GM21529 (cell line): ENCODE data around the gene WIPF1.

Experiments used
- ATAC-seq: cut with Tn5 transposase; IDR thresholded peaks from one replicate; pipeline ENCODE4 v1.9.1; 2021; ENCODE audit not compliant: unreplicated experiment

Gene WIPF1

DNA sequence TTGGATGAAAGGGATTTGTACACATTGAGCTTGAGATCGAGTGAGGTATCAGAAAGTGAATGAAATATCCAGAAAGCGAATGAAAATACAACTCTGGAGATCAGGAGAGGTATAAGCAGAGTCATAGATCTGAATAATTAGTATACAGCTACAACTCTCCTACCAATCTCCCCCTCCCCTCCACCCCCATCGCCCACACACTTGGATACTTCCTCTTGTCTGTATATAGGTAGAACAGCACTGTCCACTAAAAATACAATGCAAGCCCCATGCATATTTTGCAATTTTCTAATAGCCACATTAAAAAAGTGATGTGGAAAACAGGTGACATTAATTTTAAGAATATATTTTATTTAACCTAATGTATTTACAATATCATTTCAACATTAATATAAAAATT lies 23.7 kb upstream of the WIPF1 start:
- no peak for ATAC-seq

DNA sequence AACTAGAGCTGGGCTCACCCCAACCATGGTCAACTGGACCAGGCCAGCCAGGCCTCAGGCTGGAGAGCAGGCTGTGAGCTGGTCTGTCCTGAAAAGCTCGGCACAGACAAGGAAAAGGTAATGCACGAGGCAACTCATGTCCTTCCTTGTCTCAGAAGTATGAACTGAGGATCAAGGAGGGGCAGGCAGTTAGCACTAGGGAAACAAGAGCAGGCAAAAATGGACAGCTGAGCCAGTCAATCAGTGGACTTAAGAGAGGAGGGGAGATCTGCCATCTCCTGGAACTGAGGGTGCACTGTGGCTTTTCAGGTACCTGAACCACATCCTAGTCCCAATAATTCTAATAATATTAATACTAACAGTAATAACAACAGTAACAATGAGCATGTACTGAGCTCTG lies 20.6 kb upstream of the WIPF1 start:
- ATAC-seq, result no peak

DNA sequence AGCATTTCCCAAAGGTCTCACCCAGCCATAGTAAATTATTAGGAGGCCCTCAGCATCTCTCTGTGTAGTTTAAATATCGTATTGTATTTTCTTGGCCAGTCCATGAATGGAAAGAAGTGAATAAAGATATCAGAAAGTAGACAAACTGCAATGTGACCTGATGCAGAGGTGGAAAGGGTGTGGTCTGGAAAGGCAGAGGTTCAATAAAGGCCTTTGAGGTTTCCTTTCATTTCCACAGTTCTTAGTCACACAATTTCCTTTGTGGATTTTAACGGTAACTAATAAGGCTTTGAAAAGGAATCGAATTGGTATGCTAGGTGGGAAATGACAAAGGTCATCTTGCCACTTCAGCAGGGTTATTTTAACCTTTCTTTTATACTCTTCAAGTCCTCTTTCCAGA lies 20.1 kb upstream of the WIPF1 start:
- no peak for ATAC-seq

DNA sequence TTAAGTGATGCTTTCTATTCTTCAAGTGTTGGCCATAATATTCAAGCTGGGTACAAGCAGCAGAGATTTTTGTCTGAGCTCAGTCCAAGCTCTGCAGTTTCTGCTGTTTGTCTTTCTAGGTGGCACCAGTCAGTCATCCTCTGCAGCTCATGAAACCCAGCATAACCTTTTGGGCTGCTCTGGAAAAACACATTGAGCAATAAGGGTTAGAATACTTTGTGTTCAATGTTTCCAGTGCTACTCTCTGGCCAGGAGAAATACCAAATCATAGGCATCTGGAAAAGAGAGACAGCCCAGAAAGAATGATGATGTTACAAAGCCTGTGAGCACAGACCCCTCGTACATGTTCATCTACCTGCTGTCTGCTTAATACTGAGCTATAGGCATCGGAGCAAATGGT lies 19.5 kb upstream of the WIPF1 start:
- ATAC-seq, result no peak

DNA sequence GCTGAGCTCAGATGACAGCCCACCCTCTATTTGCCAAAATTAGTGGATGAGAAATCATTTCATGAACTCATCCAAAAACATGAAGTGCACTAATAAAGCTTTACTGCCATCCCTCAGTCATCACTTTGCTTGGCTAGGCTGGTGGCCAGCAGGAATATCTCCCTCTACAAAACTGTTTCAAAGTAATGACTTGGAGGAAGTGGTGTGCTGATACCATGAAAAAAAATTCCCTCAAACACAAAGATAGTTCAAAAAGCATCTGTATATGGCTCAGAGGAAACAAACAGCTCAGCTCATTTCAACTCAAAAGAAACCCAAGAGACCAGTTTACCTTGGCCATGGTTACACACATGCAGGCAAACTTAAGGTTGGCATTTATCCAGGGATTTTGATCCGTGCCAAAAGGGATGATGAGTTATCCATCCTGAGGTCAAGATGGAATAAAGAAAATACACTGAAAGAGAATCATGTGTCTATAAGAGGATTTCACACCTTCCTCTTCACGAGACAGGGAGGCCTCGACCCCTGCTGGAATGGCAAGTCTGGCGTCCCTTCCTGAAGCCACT lies 18.4 kb upstream of the WIPF1 start:
- ATAC-seq, result no peak

DNA sequence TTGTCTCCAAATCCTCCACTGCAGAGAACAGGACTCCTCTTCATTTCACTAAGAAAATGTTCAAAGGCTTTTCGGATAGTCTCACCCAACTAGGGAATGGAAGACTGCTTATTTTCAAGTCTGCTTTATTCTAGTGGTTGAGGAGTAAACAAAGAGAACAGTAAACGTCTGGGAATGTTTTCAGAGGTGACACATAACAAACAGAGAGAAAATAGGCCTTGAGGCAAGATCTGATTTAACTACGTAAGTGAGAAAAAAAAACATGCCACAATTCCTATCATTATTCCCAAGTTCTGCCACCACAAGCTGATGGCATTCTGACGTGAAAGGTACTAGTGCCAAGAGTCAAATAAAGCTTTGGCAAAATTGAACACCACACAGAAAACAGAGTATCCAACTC lies 16.7 kb upstream of the WIPF1 start:
- no peak for ATAC-seq

DNA sequence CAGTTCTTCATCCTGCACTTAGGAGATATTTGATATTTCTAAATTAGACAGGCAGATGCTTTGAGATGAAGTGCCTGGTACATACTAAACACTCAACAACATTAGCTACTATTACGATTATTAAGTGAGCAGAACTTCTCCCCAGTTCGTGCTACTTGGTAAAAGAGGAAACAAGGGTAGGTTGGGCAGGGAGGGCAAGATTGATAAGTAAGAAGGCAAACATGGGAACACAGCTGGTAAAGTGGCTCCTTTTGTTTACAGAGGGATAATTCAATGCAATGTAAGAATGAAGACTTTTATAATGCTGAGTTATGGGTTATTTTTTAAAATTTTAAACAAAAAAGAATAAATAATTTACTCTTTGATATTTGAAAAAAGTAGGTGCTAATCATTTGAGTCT lies 15.9 kb upstream of the WIPF1 start:
- ATAC-seq, result no peak

DNA sequence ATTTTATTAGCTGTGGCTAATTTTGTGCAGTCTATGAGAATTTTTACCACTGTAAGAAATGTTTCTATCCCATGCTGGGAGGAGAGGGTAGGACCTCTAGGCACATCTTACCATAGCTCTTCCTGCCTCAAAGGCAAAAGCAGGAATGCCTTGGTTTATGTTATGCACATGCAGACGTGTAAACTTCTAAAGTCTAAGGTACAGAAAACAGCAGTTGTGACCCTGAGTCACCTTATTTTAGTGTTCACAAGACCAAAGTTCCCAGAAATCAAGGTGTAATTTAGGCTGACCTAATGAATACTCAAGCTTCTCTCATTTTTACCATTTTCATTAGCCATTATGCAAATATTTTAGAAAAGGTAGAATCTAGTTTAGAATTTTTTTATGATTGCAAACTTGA lies 15.4 kb upstream of the WIPF1 start:
- ATAC-seq, result no peak

DNA sequence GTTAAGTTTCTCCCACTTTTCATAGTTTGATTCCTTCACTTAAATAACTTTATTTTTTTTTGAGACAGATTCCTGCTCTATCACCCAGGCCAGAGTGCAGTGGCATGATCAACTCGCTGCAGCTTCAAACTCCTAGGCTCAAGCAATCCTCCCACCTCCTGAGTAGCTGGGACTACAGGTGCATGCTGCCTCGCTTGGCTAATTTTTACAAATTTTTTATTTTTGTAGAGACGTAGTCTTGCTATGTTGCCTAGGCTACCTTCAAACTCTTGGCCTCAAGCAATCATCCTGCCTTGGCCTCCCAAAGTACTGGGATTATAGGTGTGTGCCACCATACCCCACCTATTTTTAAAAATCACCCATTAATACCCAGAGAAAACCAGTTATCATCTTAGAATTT lies 14.2 kb upstream of the WIPF1 start:
- ATAC-seq, result peak; percentile 28

DNA sequence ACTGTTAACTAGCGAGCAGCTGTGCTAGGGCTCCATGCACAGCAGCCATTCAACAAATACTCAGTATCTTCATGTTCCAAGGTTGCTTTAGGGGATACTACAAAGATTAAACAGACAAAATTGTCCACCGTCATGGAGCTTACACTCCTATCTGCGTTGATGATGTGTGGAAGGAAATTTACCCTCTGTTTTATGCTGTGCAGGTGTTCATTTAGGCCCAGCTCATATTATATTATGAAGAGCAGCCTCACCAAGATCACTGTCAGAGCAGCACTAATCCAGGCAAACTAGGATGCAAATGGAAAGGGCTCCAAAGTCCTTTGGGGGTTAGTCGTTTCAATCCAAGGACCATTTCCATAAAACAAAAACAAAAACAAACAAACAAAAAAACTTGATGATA lies 13.4 kb upstream of the WIPF1 start:
- no peak for ATAC-seq

DNA sequence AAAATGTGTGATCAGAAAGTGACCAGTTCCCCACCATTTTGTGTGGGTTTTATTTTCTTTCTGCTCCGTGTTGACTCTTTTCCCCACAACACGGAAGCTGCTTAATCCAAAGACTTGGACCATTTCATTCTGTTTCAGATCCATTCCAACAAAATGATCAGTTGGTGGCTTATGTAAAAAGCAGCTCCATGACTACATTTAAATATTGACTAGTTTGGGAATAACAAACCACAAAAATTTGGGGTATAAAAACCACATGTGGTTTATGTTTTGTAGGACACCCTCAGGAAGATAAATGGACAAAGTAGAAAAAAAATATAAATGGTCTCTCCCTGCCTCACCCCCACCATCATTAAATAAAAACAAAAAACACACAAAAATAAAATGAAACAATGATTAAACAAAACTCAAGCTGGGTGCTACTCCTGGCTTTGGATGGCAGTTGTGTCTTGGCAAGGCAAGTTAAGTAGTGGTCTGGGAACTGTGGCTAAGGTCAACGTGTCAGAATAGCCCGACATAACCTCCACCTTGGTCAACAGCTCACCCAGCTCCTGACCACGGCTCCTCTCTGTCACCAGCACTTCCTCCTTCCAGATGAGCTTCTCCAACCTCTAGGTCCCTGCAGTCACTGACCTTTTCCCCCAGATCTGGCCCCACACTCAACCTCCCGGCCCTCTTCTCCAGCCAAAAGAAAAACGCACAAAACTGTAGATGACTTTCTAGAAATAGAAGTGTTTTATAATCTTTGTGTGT lies 12.8 kb upstream of the WIPF1 start:
- ATAC-seq, result peak; percentile 21

DNA sequence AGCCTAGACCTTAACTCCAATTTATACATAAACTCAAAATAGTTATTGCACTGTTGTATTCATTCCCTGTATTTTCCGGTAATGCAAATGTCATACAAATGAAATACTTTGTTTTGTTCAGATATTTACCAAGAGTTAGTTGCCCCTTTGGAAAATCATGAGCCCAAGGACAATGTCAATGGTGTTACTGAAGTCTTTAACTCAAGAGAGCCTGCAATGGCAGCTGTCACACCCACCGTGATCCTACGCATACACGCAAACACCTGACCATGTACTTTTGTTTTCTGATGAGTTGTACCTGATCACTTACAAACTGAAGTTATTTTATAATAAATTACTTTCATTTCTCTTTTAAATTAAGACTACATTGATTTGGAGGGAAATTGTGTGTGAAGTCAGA lies 11.7 kb upstream of the WIPF1 start:
- no peak for ATAC-seq

DNA sequence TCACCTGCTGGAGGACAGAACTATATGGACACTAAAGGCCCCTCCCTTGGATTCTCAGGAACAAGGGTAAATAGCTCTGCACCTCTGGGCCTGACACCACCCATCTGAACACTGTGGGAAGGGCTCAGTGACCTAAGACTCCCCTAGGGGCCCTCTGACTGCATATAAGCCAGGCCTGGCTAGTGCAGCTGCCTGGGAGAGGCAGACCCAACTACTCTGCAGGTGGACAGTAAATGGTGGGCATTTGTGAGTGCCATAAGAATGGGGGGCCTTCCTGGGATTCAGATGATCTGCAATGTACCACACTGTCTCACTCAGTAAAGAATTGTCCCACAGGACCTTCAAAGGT lies 11.2 kb upstream of the WIPF1 start:
- ATAC-seq, result peak; percentile 40

DNA sequence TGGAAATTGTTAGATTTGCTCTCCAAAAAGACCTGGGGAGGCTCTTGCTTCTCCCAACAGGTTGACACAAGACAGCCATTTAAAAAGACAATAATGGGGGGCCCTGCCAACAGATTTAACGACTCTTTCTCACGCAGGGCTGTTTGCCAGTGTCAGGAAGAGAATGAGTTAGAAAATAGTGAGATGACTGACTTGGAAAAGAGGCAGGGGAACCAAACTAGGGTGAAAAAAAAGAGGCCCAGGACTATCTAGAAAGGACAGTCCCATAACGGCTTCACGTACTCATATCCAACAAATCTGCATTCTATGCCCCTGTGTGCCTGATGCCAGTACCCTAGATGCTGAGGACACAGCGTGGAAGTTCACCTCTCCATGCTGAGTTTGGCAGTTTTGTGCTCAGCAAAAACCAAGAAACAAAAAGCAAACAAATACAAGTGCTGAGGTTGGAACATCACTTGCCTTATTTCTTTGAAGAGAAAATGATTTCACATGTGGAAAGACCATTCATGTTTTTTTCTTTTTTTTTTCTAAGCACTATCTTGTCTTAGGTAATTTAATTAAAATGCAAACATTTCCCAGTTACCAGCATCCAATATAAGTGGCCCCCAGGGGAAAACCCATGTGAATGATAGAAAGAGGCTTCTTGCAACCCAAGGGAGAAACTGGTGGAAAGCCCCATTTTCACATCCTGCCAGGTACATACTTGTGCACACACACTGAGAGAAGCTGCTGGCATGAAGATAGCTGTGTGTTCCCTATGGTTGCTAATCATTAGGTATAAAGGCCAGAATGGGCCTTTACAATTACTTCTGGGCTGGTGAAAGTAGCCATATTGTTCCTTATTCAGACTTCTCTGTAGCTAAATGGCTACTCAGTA lies 10.6 kb upstream of the WIPF1 start:
- peak; percentile 75 for ATAC-seq

DNA sequence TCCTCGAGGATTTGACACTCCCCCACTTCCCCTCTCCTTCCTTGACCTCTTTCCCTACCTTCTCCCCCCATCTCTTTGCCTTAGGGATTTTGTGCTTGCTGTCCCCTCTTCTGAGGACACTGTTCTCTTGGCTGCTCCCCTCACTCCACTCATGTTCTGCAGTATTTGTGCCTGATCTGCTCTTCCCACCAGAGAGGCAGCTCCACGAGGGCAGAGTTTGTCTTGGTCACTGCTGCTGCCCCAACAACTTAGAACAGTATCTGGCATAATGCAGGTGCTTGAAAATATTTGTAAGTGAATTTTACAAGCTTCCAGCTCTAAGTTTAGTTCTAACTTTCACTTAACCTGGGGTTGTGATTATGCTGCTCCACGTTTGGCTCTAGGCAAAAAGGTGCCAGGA lies 10.0 kb upstream of the WIPF1 start:
- no peak for ATAC-seq

DNA sequence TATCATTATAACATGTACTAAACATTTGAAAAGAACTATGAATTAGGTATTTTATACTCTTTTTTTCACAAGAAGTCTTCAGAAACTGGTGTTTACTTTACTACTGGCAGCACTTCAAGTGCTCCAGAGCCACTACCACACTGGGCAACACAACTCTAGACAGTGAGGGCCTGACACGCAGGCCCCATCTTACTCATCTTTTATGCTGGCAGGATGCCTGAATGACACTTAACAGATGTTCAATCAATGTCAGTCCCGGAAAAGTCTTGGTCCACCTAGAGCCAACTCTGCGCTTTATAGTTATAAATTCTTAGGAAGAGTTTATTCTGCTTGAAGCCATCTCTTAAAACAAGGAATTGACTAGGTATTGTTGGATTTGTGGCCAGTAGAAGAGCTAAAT lies 8.7 kb upstream of the WIPF1 start:
- peak; percentile 37 for ATAC-seq

DNA sequence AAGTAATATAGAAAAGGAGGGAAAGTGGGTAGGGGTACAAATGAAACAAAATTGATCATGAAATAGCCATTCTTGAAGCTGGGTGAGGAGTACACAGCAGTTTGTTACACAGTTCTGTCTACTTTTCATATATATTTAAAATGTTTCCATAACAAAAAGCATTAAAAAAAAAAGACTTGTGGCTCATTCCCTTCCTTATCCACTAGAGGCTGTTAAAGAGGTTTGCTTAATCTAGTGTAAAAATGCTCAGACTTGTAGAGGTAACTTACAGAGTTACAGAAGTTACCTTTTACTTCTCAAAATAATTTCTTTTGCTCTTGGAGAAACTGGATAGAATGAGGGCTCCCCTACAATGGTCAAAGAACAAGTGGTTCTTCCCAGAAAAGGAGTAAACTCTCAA lies 8.1 kb upstream of the WIPF1 start:
- no peak for ATAC-seq

DNA sequence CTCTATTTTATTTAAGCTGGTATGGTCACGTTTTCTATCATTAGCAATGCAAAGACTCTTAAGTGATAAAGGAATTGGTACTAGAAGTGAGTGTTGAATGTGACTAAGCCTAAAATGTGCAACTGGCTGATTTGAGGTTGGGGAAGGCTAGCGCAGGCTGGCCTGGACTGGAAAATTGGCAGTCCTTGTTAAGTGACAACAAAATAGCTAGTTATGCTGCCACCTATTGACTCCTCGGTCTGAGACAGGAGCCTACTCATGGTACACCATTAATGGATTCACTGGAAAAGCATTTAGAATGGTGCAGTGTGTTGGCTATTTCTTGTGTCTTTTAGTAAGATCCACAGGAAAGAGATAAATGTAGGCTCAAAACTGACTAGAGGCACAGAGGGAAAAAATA lies 5.7 kb upstream of the WIPF1 start:
- peak; percentile 46 for ATAC-seq

DNA sequence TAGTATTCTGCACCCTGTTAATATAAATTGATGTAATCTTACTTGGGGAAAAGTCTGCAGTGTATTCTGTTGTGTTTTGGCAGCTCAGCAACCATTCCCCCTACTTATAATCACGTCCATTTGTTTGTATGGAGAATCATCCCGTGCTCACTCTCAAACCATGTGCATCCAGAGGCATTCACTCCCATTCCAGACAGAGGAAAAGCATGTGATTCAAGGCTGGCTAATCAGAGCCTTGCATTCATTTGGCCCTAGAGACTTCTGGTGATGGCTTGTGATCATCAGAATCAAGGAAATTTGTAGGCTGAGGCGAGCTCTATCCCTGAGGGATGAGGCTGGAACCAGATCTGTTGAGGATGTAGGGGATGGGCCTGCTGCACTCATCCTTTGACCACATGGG lies 5.1 kb upstream of the WIPF1 start:
- ATAC-seq, result no peak

DNA sequence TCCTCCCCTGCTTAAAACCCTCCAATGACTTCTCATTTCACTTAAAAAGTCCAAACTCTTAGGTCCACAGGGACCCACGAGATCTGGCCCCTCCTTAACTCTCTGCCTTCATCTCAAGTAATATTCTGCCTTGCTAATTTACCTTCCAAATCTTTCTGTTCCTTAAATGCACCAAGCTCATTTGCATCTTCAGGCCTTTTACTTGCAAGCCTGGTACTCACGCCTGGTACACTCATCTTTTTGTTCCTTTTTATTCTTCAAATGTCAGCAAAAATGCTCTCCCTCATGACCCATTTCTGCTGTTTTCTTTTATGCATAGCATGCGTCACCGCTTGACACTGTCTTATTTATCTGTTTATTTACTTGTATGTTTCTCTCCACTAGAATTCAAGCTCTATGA lies 2.7 kb upstream of the WIPF1 start:
- no peak for ATAC-seq

DNA sequence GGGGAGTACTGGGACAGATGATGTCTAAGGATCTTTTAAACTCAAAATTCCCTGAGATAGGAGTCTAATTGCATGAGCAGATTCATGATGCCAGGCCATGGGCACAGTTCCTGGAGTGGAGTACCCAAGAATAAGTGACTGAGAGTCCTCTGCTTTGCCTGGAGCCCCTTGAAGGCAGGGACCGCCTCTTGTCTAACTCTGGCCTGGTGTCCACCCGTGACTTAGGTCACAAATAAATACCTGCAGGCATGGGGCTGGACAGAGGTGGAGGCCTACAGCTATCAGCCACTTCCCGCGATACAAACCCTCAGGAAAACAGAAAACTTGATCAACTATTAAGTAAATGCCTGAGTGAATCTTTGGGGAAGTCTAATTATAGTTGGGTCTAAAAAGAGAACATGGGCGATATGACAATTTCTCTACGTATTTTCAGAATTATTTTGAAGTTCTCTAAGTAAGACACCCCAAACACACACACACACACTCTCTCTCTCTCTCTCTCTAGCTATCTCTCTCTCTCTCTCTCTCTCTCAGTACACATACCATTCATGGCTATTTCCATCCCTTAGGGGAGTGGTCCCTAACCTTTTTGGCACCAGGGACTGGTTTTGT lies 1.8 kb upstream of the WIPF1 start:
- no peak for ATAC-seq

DNA sequence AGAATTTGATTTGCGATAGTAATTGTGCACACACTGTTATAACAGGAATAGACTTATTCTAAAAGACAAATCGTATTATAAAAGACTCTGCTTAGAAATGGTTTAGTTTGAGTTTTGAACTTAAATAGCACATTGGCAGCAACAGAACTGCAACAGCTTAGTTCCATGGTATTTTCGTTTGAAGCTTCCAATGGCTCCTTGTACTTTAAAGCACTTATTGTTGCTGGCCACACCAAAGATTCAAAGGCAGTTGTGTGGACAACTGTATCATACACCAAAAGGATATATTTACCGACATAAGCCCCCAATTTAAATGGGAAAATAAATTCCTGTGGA lies 627 bp downstream of the WIPF1 start:
- no peak for ATAC-seq
